ENCODE results near the gene C3.

Gene C3

GRCh38 chr19:6654347-6655310, 65.8 kb downstream of the C3 start:
- Histone ChIP-seq H3K79me2 (ENCODE audit: insufficient read depth, low read length) (no peaks in the 10 kb centered on the region), H3K36me3 (ENCODE audit: insufficient read depth, low read length) (no peaks in the 10 kb centered on the region), H3K4me1 (ENCODE audit: insufficient read depth, low read length) (peaks cover 15% of the 10 kb centered on the region), H3K27me3 (ENCODE audit: insufficient read depth, low read length, poor library complexity) (no peaks in the 10 kb centered on the region), H3K4me2 (ENCODE audit: insufficient read depth, low read length) (no peak overlapping the region), H3K9me3 (ENCODE audit: insufficient read depth, low read length, severe bottlenecking) (no peaks in the 10 kb centered on the region), H3K27ac (ENCODE audit: low read length) (no peak overlapping the region), H2AFZ (ENCODE audit: low read depth, low read length) (no peak overlapping the region), H4K20me1 (ENCODE audit: insufficient read depth, low read length) (no peaks in the 10 kb centered on the region), H3K4me3 (ENCODE audit: low read depth in 1 of 2, low read length in 2 of 2) (no peak overlapping the region), H3K9ac (ENCODE audit: low read depth, low read length) (no peak overlapping the region)
- DNase-seq (peak; percentile 77), ATAC-seq (ENCODE audit: insufficient read depth, low read depth) (peak; percentile 81)
- TF ChIP-seq EZH2 (IDR thresholded peaks at IDR 0.05; ENCODE audit: borderline replicate concordance, low read depth, low read length, severe bottlenecking) (no peak), CTCF (IDR thresholded peaks at IDR 0.05; ENCODE audit: borderline replicate concordance, extremely low read depth, low read length, poor library complexity, severe bottlenecking) (no peak)

- H3K27me3 ChIP-seq (ENCODE audit: insufficient read depth, low read length, poor library complexity) = no peaks in the 10 kb centered on the region
- H3K36me3 ChIP-seq (ENCODE audit: insufficient read depth, low read length) = no peaks in the 10 kb centered on the region
- no peaks in the 10 kb centered on the region for H3K9me3 ChIP-seq (ENCODE audit: insufficient read depth, low read length, severe bottlenecking)
- H3K4me3 ChIP-seq (ENCODE audit: low read depth in 1 of 2, low read length in 2 of 2) = no peak overlapping the region
- no peak overlapping the region for H3K4me2 ChIP-seq (ENCODE audit: insufficient read depth, low read length)
- TF ChIP-seq EZH2 (IDR thresholded peaks at IDR 0.05; ENCODE audit: borderline replicate concordance, low read depth, low read length, severe bottlenecking) = no peak
- TF ChIP-seq CTCF (IDR thresholded peaks at IDR 0.05; ENCODE audit: borderline replicate concordance, extremely low read depth, low read length, poor library complexity, severe bottlenecking) = no peak
- H3K79me2 ChIP-seq (ENCODE audit: insufficient read depth, low read length) = no peaks in the 10 kb centered on the region
- H3K27ac ChIP-seq (ENCODE audit: low read length) = no peak overlapping the region
- H4K20me1 ChIP-seq (ENCODE audit: insufficient read depth, low read length) = no peaks in the 10 kb centered on the region
- H3K9ac ChIP-seq (ENCODE audit: low read depth, low read length) = no peak overlapping the region
- H3K4me1 ChIP-seq (ENCODE audit: insufficient read depth, low read length) = peaks cover 15% of the 10 kb centered on the region
- DNase-seq (no peak), ATAC-seq (ENCODE audit: insufficient read depth, low read depth) (no peak)
- H2AFZ ChIP-seq (ENCODE audit: low read depth, low read length) = no peak overlapping the region
Observed at GRCh38 chr19:6652805-6653094, 67.7 kb downstream of the C3 start.

- Histone ChIP-seq H3K79me2 (ENCODE audit: insufficient read depth, low read length) (no peaks in the 10 kb centered on the region), H3K27me3 (ENCODE audit: insufficient read depth, low read length, poor library complexity) (no peaks in the 10 kb centered on the region), H2AFZ (ENCODE audit: low read depth, low read length) (no peak overlapping the region), H3K36me3 (ENCODE audit: insufficient read depth, low read length) (no peaks in the 10 kb centered on the region), H3K4me2 (ENCODE audit: insufficient read depth, low read length) (no peak overlapping the region), H3K9me3 (ENCODE audit: insufficient read depth, low read length, severe bottlenecking) (no peaks in the 10 kb centered on the region), H4K20me1 (ENCODE audit: insufficient read depth, low read length) (no peaks in the 10 kb centered on the region), H3K9ac (ENCODE audit: low read depth, low read length) (no peak overlapping the region), H3K27ac (ENCODE audit: low read length) (no peak overlapping the region), H3K4me3 (ENCODE audit: low read depth in 1 of 2, low read length in 2 of 2) (no peak overlapping the region), H3K4me1 (ENCODE audit: insufficient read depth, low read length) (peaks cover 15% of the 10 kb centered on the region)
- DNase-seq (no peak), ATAC-seq (ENCODE audit: insufficient read depth, low read depth) (no peak)
- TF ChIP-seq EZH2 (IDR thresholded peaks at IDR 0.05; ENCODE audit: borderline replicate concordance, low read depth, low read length, severe bottlenecking) (no peak), CTCF (IDR thresholded peaks at IDR 0.05; ENCODE audit: borderline replicate concordance, extremely low read depth, low read length, poor library complexity, severe bottlenecking) (no peak)
Observed at GRCh38 chr19:6651965-6652804, 68.3 kb downstream of the C3 start.

Measured in DND-41 (cell line).